ENCODE measurements around the gene GRB7.
"Not testable (repeated sequence)": the region's sequence is repeated elsewhere in the genome, so short reads cannot be mapped to it uniquely, and the experiment has no call there.

GRB7 gene

GRCh38 chr17:39717660-39718059, 20.1 kb upstream of the GRB7 start:
- Histone ChIP-seq H3K36me3 (no peaks in the 10 kb centered on the region), H3K4me3 (ENCODE audit: low read depth in 1 of 2, low read length in 1 of 2) (no peak overlapping the region), H3K9me3 (no peaks in the 10 kb centered on the region), H3K4me1 (ENCODE audit: control insufficient read depth in 1 of 2, insufficient read depth in 1 of 2, low read depth in 1 of 2, low read length in 1 of 2) (no peaks in the 10 kb centered on the region), H3K27me3 (no peaks in the 10 kb centered on the region), H3K27ac (no peak overlapping the region)
- TF ChIP-seq, protein P1, sequence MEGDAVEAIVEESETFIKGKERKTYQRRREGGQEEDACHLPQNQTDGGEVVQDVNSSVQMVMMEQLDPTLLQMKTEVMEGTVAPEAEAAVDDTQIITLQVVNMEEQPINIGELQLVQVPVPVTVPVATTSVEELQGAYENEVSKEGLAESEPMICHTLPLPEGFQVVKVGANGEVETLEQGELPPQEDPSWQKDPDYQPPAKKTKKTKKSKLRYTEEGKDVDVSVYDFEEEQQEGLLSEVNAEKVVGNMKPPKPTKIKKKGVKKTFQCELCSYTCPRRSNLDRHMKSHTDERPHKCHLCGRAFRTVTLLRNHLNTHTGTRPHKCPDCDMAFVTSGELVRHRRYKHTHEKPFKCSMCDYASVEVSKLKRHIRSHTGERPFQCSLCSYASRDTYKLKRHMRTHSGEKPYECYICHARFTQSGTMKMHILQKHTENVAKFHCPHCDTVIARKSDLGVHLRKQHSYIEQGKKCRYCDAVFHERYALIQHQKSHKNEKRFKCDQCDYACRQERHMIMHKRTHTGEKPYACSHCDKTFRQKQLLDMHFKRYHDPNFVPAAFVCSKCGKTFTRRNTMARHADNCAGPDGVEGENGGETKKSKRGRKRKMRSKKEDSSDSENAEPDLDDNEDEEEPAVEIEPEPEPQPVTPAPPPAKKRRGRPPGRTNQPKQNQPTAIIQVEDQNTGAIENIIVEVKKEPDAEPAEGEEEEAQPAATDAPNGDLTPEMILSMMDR (IDR thresholded peaks at IDR 0.05), result no peak

DNA sequence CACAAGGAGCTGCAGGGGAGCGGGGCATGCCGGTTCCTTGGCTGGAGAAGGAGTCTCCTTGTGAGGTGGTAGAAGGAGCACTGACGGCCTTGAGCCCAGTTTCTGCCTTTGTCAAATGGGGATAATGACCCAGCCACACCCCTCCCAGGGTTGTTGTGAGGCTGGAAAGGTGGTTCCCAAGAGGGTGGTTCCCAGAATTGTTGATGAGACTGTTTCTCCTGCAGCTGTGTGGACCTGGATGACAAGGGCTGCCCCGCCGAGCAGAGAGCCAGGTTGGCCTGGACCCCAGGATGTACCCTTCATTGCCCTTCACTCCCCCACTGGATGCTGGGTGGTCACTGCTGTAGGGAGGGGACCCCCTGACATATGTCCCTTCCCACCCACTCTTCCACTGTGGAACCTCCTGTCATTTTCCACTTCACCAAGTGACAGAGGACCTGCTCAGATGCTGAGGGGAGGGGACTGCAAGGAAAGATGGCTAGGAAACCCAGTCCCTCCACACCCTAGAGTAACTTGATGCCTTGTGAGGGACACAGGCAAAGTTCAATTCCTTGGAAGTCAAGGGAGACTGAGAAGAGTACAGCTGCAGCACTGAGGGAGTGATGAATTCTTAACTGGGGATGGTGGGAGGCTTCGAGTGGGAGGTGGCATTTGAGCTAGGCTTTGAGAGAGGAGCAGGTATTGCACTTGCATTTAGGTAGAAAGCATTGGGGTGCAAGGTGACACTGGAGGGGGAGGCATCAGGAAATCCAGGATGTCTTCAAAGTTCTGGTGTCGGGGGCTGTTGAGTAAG, 18.0 kb upstream of the GRB7 start:
- no peaks in the 10 kb centered on the region for H3K4me1 ChIP-seq (ENCODE audit: control insufficient read depth in 1 of 2, insufficient read depth in 1 of 2, low read depth in 1 of 2, low read length in 1 of 2)
- no peaks in the 10 kb centered on the region for H3K36me3 ChIP-seq
- H3K4me3 ChIP-seq (ENCODE audit: low read depth in 1 of 2, low read length in 1 of 2), result no peak overlapping the region
- no peaks in the 10 kb centered on the region for H3K27me3 ChIP-seq
- TF ChIP-seq, protein P1 (IDR thresholded peaks at IDR 0.05), result no peak
- no peak overlapping the region for H3K27ac ChIP-seq
- H3K9me3 ChIP-seq, result no peaks in the 10 kb centered on the region

GRCh38 chr17:39722104-39722503, 15.6 kb upstream of the GRB7 start:
- H3K4me3 ChIP-seq (ENCODE audit: low read depth in 1 of 2, low read length in 1 of 2), result no peak overlapping the region
- H3K27me3 ChIP-seq, result no peaks in the 10 kb centered on the region
- H3K9me3 ChIP-seq, result no peaks in the 10 kb centered on the region
- H3K4me1 ChIP-seq (ENCODE audit: control insufficient read depth in 1 of 2, insufficient read depth in 1 of 2, low read depth in 1 of 2, low read length in 1 of 2), result no peaks in the 10 kb centered on the region
- H3K27ac ChIP-seq, result no peak overlapping the region
- TF ChIP-seq, protein P1 (IDR thresholded peaks at IDR 0.05), result no peak
- peaks cover 7% of the 10 kb centered on the region for H3K36me3 ChIP-seq

GRCh38 chr17:39722965-39723848, 14.5 kb upstream of the GRB7 start:
- Histone ChIP-seq H3K9me3 (no peaks in the 10 kb centered on the region), H3K4me1 (ENCODE audit: control insufficient read depth in 1 of 2, insufficient read depth in 1 of 2, low read depth in 1 of 2, low read length in 1 of 2) (no peaks in the 10 kb centered on the region), H3K27me3 (no peaks in the 10 kb centered on the region), H3K27ac (no peak overlapping the region), H3K36me3 (peaks cover 18% of the 10 kb centered on the region), H3K4me3 (ENCODE audit: low read depth in 1 of 2, low read length in 1 of 2) (no peak overlapping the region)
- TF ChIP-seq, protein P1 (IDR thresholded peaks at IDR 0.05), result no peak

DNA sequence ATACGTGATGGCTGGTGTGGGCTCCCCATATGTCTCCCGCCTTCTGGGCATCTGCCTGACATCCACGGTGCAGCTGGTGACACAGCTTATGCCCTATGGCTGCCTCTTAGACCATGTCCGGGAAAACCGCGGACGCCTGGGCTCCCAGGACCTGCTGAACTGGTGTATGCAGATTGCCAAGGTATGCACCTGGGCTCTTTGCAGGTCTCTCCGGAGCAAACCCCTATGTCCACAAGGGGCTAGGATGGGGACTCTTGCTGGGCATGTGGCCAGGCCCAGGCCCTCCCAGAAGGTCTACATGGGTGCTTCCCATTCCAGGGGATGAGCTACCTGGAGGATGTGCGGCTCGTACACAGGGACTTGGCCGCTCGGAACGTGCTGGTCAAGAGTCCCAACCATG, 13.0 kb upstream of the GRB7 start:
- H3K36me3 ChIP-seq, result peaks cover 33% of the 10 kb centered on the region
- no peak overlapping the region for H3K27ac ChIP-seq
- TF ChIP-seq, protein P1 (IDR thresholded peaks at IDR 0.05), result no peak
- no peaks in the 10 kb centered on the region for H3K27me3 ChIP-seq
- H3K4me3 ChIP-seq (ENCODE audit: low read depth in 1 of 2, low read length in 1 of 2), result no peak overlapping the region
- no peaks in the 10 kb centered on the region for H3K9me3 ChIP-seq
- H3K4me1 ChIP-seq (ENCODE audit: control insufficient read depth in 1 of 2, insufficient read depth in 1 of 2, low read depth in 1 of 2, low read length in 1 of 2), result peaks cover 5 to 8% of the 10 kb centered on the region in 2 experiments

GRCh38 chr17:39725923-39726322, 11.8 kb upstream of the GRB7 start:
- H3K27me3 ChIP-seq; H3K9me3 ChIP-seq; H3K27ac ChIP-seq; H3K4me3 ChIP-seq (ENCODE audit: low read depth in 1 of 2, low read length in 1 of 2): not testable (repeated sequence)
- Histone ChIP-seq H3K4me1 (ENCODE audit: control insufficient read depth in 1 of 2, insufficient read depth in 1 of 2, low read depth in 1 of 2, low read length in 1 of 2) (peaks cover 15 to 17% of the 10 kb centered on the region in 2 experiments), H3K36me3 (peaks cover 33% of the 10 kb centered on the region)

All from neutrophil (primary cell).